Measurements from ENCODE around the gene EREG.

DNA sequence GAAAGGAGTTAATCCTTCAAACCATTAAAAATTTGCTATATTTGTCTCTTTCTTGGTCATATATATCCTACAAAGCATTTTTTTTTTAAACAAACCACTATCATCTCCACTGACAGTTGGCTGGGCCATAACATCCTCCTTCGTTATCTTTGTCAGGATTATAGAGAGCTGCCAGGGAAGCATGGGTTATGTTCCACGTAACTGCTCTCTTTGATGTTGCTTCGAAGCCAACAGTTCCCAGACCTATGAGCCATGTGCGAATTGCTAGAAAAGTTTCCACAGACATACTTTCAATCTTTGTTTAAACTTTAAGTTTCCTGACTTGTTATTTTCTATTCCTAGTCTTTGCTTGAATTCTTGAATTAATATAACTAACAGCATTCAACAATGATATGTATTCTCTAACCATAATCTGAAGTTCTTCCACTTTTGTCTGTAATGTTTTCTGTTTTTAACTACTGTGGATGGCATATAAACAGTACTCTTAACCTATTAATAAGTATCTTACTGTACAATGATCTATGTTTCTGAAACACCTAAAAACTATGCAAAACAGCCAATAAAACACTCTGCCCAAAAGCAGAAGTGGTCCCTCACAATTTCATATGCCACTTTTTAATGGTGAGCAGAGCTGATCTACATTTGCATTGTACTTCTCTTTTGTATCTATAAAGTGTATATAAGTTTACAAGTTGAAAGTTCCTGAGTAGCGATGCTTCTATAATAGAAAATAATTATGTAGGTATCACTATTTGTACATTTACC, 37.9 kb downstream of the EREG start:
- TF ChIP-seq, protein P1, sequence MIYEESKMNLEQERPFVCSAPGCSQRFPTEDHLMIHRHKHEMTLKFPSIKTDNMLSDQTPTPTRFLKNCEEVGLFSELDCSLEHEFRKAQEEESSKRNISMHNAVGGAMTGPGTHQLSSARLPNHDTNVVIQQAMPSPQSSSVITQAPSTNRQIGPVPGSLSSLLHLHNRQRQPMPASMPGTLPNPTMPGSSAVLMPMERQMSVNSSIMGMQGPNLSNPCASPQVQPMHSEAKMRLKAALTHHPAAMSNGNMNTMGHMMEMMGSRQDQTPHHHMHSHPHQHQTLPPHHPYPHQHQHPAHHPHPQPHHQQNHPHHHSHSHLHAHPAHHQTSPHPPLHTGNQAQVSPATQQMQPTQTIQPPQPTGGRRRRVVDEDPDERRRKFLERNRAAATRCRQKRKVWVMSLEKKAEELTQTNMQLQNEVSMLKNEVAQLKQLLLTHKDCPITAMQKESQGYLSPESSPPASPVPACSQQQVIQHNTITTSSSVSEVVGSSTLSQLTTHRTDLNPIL (CRISPR knock-in tag; IDR thresholded peaks at IDR 0.05; ENCODE audit: low read depth), result no peak
- TF ChIP-seq ESRRG (CRISPR knock-in tag; IDR thresholded peaks at IDR 0.05) (no peak), RARB (CRISPR knock-in tag; IDR thresholded peaks at IDR 0.05) (no peak), SNAI2 (CRISPR knock-in tag; IDR thresholded peaks at IDR 0.05) (no peak), ZFP30 (CRISPR knock-in tag; IDR thresholded peaks at IDR 0.05) (no peak), ZNF565 (CRISPR knock-in tag; conservative IDR thresholded peaks at IDR 0.05; ENCODE audit: low read depth) (no peak), GLIS3 (CRISPR knock-in tag; IDR thresholded peaks at IDR 0.05) (no peak), ARNTL (CRISPR knock-in tag; IDR thresholded peaks at IDR 0.05; ENCODE audit: borderline replicate concordance, low read depth) (no peak)
- TF ChIP-seq, protein P2, sequence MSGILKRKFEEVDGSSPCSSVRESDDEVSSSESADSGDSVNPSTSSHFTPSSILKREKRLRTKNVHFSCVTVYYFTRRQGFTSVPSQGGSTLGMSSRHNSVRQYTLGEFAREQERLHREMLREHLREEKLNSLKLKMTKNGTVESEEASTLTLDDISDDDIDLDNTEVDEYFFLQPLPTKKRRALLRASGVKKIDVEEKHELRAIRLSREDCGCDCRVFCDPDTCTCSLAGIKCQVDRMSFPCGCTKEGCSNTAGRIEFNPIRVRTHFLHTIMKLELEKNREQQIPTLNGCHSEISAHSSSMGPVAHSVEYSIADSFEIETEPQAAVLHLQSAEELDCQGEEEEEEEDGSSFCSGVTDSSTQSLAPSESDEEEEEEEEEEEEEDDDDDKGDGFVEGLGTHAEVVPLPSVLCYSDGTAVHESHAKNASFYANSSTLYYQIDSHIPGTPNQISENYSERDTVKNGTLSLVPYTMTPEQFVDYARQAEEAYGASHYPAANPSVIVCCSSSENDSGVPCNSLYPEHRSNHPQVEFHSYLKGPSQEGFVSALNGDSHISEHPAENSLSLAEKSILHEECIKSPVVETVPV (CRISPR knock-in tag; IDR thresholded peaks at IDR 0.05), result no peak
- TF ChIP-seq, protein P3, sequence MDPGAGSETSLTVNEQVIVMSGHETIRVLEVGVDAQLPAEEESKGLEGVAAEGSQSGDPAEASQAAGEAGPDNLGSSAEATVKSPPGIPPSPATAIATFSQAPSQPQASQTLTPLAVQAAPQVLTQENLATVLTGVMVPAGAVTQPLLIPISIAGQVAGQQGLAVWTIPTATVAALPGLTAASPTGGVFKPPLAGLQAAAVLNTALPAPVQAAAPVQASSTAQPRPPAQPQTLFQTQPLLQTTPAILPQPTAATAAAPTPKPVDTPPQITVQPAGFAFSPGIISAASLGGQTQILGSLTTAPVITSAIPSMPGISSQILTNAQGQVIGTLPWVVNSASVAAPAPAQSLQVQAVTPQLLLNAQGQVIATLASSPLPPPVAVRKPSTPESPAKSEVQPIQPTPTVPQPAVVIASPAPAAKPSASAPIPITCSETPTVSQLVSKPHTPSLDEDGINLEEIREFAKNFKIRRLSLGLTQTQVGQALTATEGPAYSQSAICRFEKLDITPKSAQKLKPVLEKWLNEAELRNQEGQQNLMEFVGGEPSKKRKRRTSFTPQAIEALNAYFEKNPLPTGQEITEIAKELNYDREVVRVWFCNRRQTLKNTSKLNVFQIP (CRISPR knock-in tag; IDR thresholded peaks at IDR 0.05; ENCODE audit: borderline replicate concordance, low read depth), result no peak
- TF ChIP-seq, protein P4, sequence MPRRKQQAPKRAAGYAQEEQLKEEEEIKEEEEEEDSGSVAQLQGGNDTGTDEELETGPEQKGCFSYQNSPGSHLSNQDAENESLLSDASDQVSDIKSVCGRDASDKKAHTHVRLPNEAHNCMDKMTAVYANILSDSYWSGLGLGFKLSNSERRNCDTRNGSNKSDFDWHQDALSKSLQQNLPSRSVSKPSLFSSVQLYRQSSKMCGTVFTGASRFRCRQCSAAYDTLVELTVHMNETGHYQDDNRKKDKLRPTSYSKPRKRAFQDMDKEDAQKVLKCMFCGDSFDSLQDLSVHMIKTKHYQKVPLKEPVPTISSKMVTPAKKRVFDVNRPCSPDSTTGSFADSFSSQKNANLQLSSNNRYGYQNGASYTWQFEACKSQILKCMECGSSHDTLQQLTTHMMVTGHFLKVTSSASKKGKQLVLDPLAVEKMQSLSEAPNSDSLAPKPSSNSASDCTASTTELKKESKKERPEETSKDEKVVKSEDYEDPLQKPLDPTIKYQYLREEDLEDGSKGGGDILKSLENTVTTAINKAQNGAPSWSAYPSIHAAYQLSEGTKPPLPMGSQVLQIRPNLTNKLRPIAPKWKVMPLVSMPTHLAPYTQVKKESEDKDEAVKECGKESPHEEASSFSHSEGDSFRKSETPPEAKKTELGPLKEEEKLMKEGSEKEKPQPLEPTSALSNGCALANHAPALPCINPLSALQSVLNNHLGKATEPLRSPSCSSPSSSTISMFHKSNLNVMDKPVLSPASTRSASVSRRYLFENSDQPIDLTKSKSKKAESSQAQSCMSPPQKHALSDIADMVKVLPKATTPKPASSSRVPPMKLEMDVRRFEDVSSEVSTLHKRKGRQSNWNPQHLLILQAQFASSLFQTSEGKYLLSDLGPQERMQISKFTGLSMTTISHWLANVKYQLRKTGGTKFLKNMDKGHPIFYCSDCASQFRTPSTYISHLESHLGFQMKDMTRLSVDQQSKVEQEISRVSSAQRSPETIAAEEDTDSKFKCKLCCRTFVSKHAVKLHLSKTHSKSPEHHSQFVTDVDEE (CRISPR knock-in tag; IDR thresholded peaks at IDR 0.05), result no peak
- TF ChIP-seq, protein P5, sequence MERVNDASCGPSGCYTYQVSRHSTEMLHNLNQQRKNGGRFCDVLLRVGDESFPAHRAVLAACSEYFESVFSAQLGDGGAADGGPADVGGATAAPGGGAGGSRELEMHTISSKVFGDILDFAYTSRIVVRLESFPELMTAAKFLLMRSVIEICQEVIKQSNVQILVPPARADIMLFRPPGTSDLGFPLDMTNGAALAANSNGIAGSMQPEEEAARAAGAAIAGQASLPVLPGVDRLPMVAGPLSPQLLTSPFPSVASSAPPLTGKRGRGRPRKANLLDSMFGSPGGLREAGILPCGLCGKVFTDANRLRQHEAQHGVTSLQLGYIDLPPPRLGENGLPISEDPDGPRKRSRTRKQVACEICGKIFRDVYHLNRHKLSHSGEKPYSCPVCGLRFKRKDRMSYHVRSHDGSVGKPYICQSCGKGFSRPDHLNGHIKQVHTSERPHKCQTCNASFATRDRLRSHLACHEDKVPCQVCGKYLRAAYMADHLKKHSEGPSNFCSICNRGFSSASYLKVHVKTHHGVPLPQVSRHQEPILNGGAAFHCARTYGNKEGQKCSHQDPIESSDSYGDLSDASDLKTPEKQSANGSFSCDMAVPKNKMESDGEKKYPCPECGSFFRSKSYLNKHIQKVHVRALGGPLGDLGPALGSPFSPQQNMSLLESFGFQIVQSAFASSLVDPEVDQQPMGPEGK (CRISPR knock-in tag; IDR thresholded peaks at IDR 0.05; ENCODE audit: borderline replicate concordance), result no peak

Measured in SK-N-SH treated with all-trans-retinoic acid at 6 μM for 48 hours (cell line).